Gastroesophageal sphincter (tissue), 3 donors: Measurements from ENCODE around the gene RBMS2.
"Not testable (repeated sequence)": the region's sequence is repeated elsewhere in the genome, so short reads cannot be mapped to it uniquely, and the experiment has no call there.

Source experiments
- CTCF ChIP-seq, 4 experiments: fragments of 200-600 bp in 2 of 4; fragments of 450-650 bp in 2 of 4; sonication (generic) in 1 of 4; IDR thresholded peaks; one replicate each; pipeline ENCODE4 v1.5.1; 2017 to 2019; ENCODE audit warnings: antibody characterized with exemption in 4 of 4, mild to moderate bottlenecking in 2 of 4, moderate library complexity in 2 of 4
- EP300 ChIP-seq: sonication (generic); formaldehyde crosslinking; IDR thresholded peaks from one replicate; pipeline ENCODE4 v1.6.1; 2017; ENCODE audit warnings: antibody characterized with exemption, mild to moderate bottlenecking
- POLR2A ChIP-seq, 2 donors: fragments of 450-650 bp; IDR thresholded peaks; one replicate each; pipeline ENCODE4 v1.6.1; 2017; ENCODE audit warnings: antibody characterized with exemption in 2 of 2, mild to moderate bottlenecking in 2 of 2, moderate library complexity in 1 of 2
- POLR2AphosphoS5 ChIP-seq: sonication (generic); formaldehyde crosslinking; IDR thresholded peaks from one replicate; pipeline ENCODE4 v1.6.1; 2017; ENCODE audit warnings: antibody characterized with exemption

DNA sequence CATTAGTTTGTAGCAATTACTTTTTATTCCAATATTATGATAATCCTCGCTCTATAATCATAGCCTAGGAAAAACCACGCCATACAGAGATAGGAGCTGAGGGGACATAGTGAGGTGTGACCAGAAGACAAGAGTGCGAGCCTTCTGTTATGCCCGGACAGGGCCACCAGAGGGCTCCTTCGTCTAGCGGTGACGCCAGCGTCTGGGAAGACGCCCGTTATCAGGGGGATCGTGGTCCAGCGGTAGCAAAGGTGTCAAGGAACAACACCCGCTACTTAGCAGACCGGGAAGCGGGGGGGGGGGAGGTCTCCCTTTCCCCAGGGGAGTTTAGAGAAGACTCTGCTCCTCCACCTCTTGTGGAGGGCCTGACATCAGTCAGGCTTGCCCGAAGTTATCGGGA lies 24.9 kb upstream of the RBMS2 start:
- TF ChIP-seq POLR2AphosphoS5; POLR2A (IDR thresholded peaks at IDR 0.05); EP300: not testable (repeated sequence)
- TF ChIP-seq CTCF (IDR thresholded peaks at IDR 0.05): peak in 3 of 4 experiments; percentile 18 to 46 (median 26)
